A673 (cell line): ENCODE data around the gene PRTG.

Experiments
- CTCF ChIP-seq: fragments of 300-800, 200-600 bp; sonication (generic); conservative IDR thresholded peaks from 2 replicates; pipeline ENCODE4 v1.5.1; 2017; ENCODE audit warnings: low read depth, mild to moderate bottlenecking, antibody characterized with exemption, low read length, moderate library complexity, mixed read lengths
- EZH2 ChIP-seq: fragments of 200-600 bp; sonication (generic); IDR thresholded peaks from 2 replicates; pipeline ENCODE4 v1.6.1; 2017; ENCODE audit warnings: borderline replicate concordance, low read depth, mild to moderate bottlenecking, mixed read lengths, antibody characterized with exemption, low read length; ENCODE audit not compliant: poor library complexity, severe bottlenecking

DNA sequence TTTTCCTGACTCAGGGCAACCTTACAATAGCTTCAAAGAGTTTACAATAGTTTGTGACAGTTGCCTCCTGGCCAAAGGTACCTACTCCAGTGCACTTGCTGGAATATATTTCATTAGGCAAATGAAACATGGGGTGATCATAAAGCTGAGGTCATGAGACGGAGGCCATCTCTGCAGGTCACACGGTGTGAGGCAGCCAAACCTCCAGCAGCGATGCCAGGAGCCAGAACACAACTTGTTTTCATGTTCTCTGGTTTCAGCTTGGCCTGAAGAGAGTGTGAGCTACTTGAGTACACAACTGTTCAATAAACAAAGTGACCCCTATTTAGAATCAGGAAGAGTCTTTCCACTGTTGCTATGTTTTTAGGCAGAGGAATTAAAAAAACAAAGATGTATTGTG is 112.1 kb downstream of the PRTG start:
- TF ChIP-seq CTCF: no peak
- TF ChIP-seq EZH2: no peak
